Testis (tissue), 2 donors: ENCODE measurements around the gene SAMD3.
"Not testable (repeated sequence)": the region's sequence is repeated elsewhere in the genome, so short reads cannot be mapped to it uniquely, and the experiment has no call there.

Source experiments
- CTCF ChIP-seq, 3 experiments: fragments of 450-650 bp in 2 of 3; fragments of 200-600 bp in 1 of 3; sonication (generic) in 1 of 3; IDR thresholded peaks; one replicate each; pipeline ENCODE4 v1.5.1; 2016 to 2019; ENCODE audit warnings: antibody characterized with exemption in 3 of 3, mild to moderate bottlenecking in 2 of 3, moderate library complexity in 1 of 3
- POLR2A ChIP-seq: fragments of 450-650 bp; IDR thresholded peaks from one replicate; pipeline ENCODE4 v1.6.1; 2017; ENCODE audit warnings: antibody characterized with exemption, mild to moderate bottlenecking, moderate library complexity

DNA sequence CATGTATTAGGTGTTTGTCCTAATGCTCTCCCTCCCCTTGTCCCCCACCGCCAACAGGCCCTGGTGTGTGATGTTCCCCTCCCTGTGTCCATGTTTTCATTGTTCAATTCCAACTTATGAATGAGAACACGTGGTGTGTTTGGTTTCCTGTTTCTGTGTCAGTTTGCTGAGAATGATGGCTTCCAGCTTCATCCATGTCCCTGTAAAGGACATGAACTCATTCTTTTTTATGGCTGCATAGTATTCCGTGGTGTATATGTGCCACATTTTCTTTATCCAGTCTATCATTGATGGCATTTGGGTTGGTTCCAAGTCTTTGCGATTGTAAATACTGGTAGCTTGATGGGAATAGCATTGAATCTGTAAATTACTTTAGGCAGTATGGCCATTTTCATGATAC is 52.6 kb downstream of the SAMD3 start:
- not testable (repeated sequence) for TF ChIP-seq CTCF (IDR thresholded peaks at IDR 0.05); POLR2A
